HG02970 (cell line): Measurements from ENCODE around the gene ANKS1A.
"Not testable (repeated sequence)": the region's sequence is repeated elsewhere in the genome, so short reads cannot be mapped to it uniquely, and the experiment has no call there.

Experiments
- ATAC-seq: cut with Tn5 transposase; IDR thresholded peaks from one replicate; pipeline ENCODE4 v1.9.1; 2021; ENCODE audit warnings: mild to moderate bottlenecking, moderate library complexity, moderate number of reproducible peaks; ENCODE audit not compliant: unreplicated experiment, low FRiP score

The ANKS1A gene, protein sequence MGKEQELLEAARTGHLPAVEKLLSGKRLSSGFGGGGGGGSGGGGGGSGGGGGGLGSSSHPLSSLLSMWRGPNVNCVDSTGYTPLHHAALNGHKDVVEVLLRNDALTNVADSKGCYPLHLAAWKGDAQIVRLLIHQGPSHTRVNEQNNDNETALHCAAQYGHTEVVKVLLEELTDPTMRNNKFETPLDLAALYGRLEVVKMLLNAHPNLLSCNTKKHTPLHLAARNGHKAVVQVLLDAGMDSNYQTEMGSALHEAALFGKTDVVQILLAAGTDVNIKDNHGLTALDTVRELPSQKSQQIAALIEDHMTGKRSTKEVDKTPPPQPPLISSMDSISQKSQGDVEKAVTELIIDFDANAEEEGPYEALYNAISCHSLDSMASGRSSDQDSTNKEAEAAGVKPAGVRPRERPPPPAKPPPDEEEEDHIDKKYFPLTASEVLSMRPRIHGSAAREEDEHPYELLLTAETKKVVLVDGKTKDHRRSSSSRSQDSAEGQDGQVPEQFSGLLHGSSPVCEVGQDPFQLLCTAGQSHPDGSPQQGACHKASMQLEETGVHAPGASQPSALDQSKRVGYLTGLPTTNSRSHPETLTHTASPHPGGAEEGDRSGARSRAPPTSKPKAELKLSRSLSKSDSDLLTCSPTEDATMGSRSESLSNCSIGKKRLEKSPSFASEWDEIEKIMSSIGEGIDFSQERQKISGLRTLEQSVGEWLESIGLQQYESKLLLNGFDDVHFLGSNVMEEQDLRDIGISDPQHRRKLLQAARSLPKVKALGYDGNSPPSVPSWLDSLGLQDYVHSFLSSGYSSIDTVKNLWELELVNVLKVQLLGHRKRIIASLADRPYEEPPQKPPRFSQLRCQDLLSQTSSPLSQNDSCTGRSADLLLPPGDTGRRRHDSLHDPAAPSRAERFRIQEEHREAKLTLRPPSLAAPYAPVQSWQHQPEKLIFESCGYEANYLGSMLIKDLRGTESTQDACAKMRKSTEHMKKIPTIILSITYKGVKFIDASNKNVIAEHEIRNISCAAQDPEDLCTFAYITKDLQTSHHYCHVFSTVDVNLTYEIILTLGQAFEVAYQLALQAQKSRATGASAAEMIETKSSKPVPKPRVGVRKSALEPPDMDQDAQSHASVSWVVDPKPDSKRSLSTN

DNA sequence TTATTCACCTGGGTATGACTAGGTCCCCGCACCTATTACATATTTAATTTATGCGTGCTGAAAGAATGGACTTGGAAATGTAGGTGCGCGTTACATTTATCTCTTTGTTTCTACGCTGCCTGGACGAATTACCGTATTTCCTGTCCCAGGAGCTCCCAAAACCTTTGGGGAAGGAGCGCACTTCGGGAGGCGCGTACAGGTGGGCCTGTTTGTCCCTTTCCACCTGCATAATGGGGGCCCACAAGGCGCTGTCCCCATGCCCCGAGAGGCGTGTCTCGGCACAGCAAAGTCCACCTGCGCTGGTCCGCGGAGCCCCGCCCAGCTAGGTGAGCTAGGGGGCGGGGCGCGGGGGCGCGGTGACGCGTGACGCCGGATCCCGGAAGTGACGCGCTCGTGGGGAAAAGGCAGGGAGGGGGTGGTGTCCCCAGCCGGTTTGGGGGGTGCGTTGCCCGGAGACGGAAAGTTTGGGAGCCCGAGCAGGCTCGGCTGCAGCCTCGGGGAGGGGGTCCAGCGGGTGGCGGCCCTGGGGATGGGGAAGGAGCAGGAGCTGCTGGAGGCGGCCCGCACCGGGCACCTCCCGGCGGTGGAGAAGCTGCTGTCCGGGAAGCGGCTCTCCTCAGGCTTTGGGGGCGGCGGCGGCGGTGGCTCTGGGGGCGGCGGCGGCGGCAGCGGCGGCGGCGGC, at the start of gene ANKS1A:
TSS of gene ANKS1A (plus strand) at position 382 of the 682 bp plus-strand sequence. CDS start at position 530, 148 bp downstream.
- ATAC-seq: peak; percentile 67

DNA sequence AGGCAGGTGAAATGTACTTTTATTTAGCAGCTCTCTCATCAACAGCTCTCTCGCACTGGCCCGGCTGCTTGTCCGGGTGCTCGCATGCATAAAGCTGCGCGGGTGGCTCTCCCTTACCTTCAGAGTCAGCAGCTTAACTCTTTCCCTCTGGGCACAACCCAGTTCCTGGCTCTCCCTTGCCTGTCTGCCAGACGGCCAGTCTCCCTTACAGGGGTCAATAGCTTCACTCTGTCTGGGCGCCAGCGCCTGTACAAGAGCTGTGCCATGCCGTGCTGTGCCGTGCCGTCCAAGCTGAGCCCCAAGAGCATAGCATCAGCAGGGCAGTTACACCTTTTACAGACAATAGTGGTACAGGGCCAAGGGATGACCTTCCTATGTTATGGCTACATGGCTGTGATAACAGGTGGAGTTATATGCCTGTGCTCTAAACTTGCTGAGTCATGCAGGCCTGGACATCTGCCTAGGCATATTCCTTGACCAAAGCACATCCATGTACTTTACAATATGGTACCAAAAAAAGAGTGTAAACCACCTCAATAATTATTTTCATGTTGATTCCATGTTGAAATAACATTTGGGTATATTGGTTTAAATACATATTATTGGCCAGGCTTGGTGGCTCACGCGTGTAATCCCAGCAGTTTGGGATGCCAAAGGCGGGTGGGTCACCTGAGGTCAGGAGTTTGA, 49.2 kb upstream of the ANKS1A start:
- ATAC-seq: no peak

DNA sequence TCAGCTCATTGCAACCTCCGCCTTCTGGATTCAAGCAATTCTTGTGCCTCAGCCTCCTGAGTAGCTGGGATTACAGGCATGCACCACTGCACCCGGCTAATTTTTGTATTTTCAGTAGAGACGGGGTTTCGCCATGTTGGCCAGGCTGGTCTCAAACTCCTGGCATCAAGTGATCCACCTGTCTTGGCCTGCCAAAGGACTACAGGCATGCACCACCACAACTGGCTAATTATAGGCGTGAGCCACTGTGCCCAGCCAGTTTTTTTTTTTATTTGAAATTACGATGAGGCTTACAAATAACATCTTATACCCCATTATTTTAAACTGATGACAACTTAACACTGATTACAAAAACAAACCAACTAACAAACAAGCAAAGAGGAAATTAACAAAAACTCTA, 40.0 kb upstream of the ANKS1A start:
- not testable (repeated sequence) for ATAC-seq

DNA sequence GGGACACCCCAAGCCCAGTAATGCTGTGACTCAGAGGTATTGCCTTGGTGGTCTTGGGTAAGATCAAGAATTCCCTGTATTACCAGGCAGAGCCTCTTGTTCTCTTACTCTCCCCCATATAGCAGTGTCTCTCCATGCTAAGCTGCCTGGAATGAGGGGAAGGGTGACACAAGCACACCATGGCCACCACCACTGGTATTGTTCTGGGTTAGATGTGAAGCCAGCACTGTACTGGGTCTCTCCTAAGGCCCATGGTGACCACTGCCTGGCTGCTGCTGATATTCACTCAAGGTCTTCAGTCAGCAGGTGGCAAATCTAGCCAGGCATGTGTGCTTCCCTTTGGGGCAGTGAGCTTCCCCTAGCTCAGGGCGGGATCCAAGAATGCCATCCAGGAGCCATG, 37.7 kb upstream of the ANKS1A start:
- no peak for ATAC-seq

DNA sequence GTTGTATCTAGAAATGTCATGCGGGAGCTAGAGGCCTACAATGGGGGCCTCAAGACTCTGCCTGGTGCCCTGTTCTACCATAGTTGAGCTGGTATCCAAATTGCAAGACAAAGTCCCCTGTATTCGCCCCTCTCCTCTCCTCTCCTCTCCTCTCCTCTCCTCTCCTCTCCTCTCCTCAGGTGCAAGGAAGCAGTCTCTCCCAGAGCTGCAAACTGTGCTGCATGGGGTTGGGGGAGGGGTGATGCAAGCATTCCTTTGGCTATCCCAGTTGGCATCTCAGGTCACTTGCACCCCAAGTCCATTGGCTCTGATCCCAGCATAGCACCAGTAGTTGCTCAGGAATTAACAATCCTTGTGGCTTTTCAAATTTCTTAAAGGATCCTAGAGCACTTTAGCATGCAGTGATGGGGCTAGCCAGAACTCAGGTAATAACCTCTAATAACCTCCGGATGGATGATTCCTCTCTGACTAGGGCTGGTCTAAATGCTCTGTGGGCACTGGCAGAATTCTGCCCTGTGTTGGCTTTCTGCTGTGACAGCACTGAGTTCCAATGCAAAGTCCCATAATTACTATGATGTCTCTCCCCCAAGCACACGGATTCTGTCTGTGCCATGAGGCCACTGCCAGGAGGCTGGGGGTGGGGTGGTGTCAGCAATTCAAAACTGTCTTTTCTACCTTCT, 36.5 kb upstream of the ANKS1A start:
- ATAC-seq: no peak

DNA sequence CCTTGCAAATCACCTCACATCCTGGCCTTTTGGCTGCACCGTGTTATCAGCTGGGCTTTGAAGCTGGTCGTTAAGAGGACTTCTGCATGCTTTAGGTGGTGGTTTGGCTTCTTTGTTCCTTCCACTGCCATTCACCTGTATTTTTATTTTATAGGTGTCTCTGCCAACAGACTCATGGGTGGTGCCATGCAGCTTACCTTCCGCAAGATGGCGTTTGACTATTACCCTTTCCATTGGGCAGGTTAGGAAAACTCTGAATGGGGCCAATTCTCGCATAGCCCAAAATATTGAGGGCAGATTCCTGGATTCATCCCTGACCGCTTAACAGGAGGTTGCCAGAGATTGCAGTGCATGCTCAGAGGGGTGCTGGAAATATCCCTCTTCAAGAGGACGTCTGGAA, 33.6 kb upstream of the ANKS1A start:
- ATAC-seq: no peak

DNA sequence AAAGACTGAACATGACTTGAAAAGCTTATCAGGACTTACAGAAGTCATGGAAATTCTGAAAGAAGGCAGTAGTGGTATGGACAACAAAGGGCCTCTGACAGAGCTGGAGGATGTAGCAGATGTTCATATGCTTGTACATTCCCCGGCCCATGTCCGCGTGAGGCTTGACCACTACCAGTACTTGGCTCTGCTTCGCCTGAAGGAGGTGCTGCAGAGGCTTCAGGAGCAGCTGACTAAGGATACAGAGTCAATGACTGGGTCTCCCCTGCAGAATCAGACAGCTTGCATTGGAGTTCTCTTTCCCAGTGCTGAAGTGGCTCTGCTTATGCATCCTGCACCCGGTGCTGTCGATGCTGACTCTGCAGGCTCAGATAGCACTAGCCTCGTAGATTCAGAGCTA, 30.4 kb upstream of the ANKS1A start:
- no peak for ATAC-seq

DNA sequence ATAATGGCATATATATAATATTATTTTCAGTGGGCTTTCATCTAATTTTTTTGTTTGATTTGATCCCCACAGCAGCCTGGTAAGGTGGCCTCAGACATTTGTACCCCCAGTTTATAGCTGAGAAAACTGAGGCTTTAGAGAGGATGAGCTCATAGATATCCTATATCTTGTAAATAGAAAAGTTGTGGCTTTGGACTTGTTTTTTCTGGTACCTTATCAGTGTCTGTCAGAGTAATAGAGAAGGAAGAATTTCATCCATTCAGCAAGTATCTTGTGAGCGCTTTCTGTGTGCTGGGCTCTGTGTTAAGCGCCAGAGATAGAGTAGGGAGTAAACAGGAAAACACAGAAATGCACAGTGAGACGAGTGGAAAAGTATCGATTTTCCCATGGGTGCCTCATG, 29.1 kb upstream of the ANKS1A start:
- ATAC-seq: no peak

DNA sequence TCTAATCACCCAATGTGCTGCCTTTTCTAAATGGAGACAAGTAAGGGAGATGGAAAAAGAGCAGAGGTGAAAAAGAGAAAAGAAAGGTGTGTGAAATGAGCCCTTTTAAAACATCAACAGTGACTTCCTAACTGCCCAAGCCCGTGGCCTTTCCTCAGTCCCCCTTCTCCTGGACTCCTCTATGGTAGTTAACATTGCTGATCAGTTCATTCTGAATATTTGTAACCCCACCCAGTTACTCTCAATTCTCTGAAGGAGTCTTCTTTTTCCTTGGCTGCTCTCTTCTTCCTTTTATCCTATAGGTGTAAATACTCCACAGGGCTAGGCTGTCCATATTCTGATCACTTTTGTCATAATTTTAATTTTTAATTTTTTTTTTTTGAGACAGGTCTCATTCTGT, 28.3 kb upstream of the ANKS1A start:
- ATAC-seq: no peak

DNA sequence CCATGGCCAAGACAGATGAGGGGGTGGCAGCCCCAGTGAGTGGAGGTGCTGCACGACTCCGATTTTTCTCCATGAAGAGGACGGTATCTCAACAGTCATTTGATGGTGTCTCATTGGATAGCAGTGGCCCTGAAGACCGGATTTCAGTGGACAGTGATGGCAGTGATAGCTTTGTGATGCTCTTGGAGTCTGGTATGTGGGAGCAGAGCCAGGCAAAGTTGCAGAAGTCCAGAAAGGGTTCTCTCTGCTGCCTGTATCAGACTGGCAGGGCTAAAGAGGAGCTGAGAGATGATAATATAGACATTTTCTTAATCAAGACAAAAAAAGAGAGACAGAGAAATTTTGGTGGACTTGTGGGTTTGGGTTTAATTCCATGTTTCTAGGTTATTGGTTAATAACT, 25.0 kb upstream of the ANKS1A start:
- ATAC-seq: no peak

DNA sequence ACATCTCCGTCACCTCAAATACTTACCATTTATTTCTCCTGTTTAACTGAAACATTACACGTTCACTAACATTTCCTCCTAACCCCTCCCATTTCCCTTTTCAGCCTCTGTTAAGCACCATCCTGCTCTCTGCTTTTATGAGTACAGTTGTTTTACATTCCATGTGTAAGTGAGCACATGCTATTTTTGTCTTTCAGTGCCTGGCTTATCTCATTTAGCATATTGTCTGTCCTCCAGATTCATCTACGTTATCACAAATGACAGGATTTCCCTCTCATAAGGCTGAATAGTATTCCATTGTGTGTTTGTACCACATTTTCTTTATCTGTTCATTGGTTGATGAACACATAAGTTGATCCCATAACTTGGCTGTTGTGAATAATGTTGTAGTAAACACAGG, 23.9 kb upstream of the ANKS1A start:
- no peak for ATAC-seq

DNA sequence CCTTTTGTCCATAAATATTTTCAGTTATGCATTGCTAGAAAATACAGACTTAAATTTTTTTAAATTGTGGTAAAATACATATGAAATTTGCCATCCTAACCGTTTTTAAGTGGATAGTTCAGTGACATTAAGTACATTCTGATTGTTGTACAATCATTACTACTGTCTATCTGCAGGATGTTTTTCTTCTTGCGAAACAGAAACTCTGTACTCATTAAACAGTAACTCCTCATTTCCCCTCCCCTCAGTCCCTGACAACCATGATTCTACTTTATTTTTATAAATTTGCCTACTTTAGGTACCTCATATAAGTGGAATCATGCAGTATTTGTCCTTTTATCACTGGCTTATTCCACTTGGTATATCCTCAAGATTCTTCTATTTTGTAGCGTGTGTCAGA, 22.5 kb upstream of the ANKS1A start:
- no peak for ATAC-seq

DNA sequence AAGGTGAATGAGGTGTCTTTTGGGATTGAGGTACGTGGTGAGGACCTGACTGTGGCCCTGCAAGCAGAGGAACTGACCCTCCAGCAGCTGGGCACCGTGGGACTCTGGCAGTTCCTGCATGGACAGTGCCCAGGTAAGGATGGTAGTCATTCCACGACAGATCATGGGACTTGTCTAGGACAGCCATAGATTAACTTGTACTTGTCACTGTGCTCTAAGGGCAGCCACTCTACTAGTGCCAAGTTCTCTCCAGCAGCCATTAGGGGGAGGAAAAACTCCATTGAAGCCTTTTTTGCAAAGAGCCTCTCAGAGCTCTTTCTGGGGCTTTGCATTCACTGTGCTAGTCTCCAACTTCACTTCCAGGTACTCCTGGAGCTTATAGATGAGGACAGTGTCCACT, 21.6 kb upstream of the ANKS1A start:
- no peak for ATAC-seq

DNA sequence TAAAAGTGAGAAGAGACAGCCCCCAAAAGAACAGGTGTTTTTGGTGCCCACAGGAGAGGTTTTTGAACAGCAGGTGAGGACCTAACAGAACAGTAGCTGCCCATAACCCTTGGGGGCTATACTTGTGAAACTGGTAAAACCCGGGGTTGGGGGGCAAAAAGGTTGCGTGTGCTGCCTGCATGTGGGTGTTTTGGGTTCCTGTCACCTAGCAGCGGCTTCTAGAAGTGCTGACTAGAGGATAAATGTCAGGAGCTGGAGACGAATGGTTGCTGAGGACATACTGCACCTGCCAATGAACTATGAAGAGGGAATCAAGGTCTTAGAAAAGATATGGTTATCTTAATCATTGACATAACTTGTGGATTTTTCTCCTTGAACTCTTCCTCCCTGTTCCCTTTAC, 17.2 kb upstream of the ANKS1A start:
- ATAC-seq: no peak

DNA sequence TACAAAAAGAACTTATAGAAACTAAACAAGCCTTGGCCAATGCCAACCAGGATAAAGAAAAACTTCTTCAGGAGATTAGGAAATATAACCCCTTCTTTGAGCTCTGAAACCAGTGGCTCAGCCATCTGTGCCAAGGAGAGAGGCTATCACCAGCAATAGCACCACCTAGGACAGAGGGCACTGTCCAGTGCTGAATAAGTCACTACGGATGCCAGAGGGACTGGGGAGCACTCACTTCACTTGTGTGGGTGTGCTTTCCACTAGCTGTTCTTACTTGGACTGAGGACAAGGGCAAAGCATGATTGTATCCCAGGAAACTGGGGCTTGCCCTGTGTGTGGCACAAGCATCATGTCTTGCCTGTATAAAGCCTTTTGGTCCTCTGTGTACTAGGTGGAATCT, 16.7 kb upstream of the ANKS1A start:
- no peak for ATAC-seq

DNA sequence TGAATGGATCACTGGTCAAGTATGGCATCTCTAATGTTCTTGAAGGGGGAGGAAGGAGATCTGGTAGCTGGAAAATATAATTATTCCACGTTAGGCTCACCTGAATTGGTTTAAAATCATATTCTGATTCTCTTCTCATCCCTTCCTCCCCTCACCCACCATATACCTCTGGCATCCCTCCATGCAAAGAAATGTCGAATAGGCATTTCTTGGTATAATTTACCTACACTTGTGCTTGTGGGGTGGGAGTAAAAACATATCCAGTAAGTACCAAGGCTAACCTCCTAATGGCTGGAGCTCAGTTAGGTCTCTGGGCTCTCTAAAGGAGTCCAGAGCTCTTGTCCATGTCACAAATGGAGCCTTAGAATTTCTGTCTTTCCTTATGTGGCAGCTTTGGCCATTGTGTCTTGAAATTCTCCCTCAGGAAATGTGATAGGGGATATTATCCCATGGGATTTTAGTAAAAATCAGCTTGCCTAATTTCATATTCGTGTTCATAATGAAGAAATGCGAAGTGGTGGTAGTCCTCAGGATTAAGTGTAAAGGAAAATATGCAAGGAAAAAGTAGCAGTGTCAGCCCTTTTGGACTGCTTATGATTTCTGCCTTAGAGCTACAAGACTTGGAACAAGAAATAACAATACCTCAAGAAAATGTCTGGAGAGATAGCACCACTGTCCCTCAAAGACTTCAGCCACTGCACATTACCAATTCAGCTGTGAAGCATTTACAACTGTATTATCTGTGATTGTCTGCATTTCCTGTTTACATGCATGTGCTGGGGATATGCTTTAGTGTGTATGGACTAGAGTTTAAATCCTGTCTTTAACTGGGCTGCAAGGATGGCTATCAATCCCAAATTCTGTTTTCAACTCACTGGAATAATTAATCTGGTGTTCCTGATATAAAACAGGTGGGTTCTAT, 13.5 kb upstream of the ANKS1A start:
- no peak for ATAC-seq

DNA sequence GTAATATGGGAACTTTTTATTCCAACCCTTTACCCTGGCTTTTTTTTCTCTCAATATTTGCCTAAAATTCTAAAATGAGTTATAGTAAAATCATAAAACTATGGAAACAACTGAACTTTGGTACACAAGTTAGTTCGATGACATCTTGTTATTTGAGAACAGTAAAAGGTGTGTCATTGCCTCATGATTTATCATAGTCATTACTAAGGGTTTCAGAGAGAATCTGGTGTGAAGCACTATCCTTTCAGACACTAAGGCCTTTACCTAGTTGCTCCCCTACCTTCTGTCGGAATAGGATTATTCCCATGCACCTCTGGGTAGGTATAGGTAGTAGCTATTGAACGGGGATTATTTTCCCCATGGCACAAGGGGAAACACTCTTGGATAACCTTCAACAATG, 12.6 kb upstream of the ANKS1A start:
- no peak for ATAC-seq

DNA sequence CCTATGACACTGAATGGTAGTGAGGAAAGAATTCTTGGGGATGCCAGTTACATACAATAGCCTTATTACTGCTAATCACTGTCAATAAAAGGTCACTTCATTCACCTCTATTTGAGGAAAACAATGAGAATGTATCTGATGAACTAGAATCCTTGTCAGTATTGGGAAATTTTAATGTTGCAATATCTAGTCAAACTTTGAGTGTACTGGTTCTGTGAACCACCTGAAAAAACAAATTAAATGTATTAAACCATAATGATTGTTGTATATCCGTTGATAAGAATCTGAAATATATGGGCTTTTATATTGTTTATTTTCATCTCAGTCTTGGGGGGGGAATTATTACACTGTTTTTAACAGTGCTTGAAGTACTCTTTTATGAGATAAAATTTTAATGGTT, 11.8 kb upstream of the ANKS1A start:
- no peak for ATAC-seq
